ENCODE data around the gene CYP26A1.

DNA sequence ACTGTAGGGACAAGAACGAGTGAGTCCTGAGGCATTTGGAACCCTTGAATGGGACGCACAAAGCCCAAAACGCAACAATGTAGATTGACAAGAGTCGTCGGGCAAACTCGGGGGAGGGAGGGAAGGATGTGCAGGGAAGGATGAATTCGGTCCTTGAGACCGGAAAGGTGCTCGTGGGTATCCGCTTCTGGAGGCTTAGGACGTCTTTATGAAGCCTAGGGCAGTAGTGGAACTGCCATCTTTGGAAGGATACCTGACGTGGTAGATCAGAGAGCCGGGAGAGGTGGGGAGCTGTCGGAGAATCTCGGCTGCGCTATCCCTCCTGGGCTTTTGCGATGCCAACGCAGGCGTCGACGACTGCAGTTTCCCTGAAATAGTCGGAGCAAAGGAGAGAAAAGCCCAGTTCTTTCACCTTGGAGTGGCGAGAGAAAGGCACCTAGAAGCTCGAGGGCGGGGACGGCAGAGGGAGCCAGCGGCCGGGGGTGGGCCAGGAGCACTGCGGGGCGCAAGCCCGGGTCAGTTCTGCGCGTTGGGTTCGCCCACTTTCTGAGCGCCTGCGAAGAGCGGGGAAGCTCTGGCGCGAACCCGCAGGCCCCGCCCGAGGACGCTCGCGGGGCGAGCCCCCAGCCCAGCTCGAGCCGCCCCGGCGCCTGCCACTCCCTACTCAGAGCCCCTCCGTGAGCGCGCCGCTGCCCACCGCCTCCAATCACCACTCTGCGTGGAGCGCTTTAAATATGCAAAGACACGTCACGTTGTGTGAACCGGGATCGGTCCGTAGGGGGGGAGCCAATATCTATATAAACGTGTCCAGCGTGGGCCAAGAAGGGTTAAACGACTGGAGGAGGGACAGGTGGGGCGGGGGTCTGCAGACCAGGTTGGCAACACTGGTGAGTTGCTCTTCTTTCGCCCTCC, 13.5 kb upstream of the CYP26A1 start, which contains the start of gene CYP26C1:
- TF ChIP-seq, protein P1, sequence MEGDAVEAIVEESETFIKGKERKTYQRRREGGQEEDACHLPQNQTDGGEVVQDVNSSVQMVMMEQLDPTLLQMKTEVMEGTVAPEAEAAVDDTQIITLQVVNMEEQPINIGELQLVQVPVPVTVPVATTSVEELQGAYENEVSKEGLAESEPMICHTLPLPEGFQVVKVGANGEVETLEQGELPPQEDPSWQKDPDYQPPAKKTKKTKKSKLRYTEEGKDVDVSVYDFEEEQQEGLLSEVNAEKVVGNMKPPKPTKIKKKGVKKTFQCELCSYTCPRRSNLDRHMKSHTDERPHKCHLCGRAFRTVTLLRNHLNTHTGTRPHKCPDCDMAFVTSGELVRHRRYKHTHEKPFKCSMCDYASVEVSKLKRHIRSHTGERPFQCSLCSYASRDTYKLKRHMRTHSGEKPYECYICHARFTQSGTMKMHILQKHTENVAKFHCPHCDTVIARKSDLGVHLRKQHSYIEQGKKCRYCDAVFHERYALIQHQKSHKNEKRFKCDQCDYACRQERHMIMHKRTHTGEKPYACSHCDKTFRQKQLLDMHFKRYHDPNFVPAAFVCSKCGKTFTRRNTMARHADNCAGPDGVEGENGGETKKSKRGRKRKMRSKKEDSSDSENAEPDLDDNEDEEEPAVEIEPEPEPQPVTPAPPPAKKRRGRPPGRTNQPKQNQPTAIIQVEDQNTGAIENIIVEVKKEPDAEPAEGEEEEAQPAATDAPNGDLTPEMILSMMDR (conservative IDR thresholded peaks at IDR 0.05 in 1 of 2, IDR thresholded peaks at IDR 0.05 in 1 of 2; ENCODE audit: extremely low read depth in 1 of 2, insufficient read depth in 1 of 2, low read depth in 1 of 2, low read length in 2 of 2), result no peak
- TF ChIP-seq EZH2 (IDR thresholded peaks at IDR 0.05; ENCODE audit: borderline replicate concordance, low read length), result no peak
